IMR-90 (cell line): ENCODE data around the gene ARHGEF17. TPM values are rescaled to one million over a fixed set of nuclear protein-coding genes. Genes with fewer than 3 reads are reported as not detected.

Source experiments
- ATAC-seq: fragments of 200-7000 bp; cut with Tn5 transposase; 2 replicates; pipeline ENCODE4 v1.9.1; 2020; ENCODE audit warnings: low read depth, mild to moderate bottlenecking, moderate library complexity
- BruUV-seq: library from RNA; stranded (reverse); fragments of 400-500 nt; replicated peaks from 2 replicates; lab custom pipeline; 2021; lab: Mats Ljungman, UMichigan
- CTCF ChIA-PET: fragments of 300-600 bp; formaldehyde crosslinking; extraction: SDS; loops from one replicate; lab custom pipeline; 2021; ENCODE audit warnings: antibody characterized with exemption; lab: Yijun Ruan, JAX
- POLR2A ChIA-PET: fragments of 300-600 bp; sonication (Branson Sonifier 250); formaldehyde crosslinking; loops from one replicate; lab custom pipeline; 2022; ENCODE audit warnings: antibody characterized with exemption; ENCODE audit not compliant: unreplicated experiment; lab: Charles Lee
- DNase-seq: peaks from one replicate; pipeline ENCODE4 v3.0.0; 2013
- H2AFZ ChIP-seq: replicated peaks from 2 replicates; pipeline ENCODE3; 2013; ENCODE audit warnings: low read length, mild to moderate bottlenecking; ENCODE audit not compliant: poor library complexity
- H2AK5ac ChIP-seq: 2 replicates; pipeline ENCODE4 v1.6.1; 2013; ENCODE audit warnings: low read depth, low read length, inconsistent platforms
- H2AK9ac ChIP-seq: replicated peaks from 2 replicates; pipeline ENCODE3; 2013; ENCODE audit warnings: mild to moderate bottlenecking, low read depth, low read length, moderate library complexity; ENCODE audit not compliant: poor library complexity
- H2BK120ac ChIP-seq: 2 replicates; pipeline ENCODE4 v1.6.1; 2013; ENCODE audit warnings: low read depth, low read length, inconsistent platforms
- H2BK15ac ChIP-seq: 3 replicates; pipeline ENCODE4 v1.6.1; 2013; ENCODE audit warnings: low read depth, low read length, inconsistent platforms
- H2BK20ac ChIP-seq: 2 replicates; pipeline ENCODE4 v1.6.1; 2013; ENCODE audit warnings: low read depth, mild to moderate bottlenecking, inconsistent platforms, low read length, moderate library complexity
- H2BK5ac ChIP-seq: 2 replicates; pipeline ENCODE4 v1.6.1; 2013; ENCODE audit warnings: mild to moderate bottlenecking, low read depth, low read length, inconsistent platforms; ENCODE audit not compliant: poor library complexity, severe bottlenecking
- H3K14ac ChIP-seq: replicated peaks from 2 replicates; pipeline ENCODE4 v1.6.1; 2013; ENCODE audit warnings: low read depth, low read length, inconsistent platforms
- H3K18ac ChIP-seq: 2 replicates; pipeline ENCODE4 v1.6.1; 2013; ENCODE audit warnings: low read depth, low read length, control low read depth
- H3K23ac ChIP-seq: 2 replicates; pipeline ENCODE4 v1.6.1; 2013; ENCODE audit warnings: low read depth, low read length, inconsistent platforms
- H3K27ac ChIP-seq: 2 replicates; pipeline ENCODE4 v1.5.1; 2013; ENCODE audit warnings: mild to moderate bottlenecking, control low read depth, low read length; ENCODE audit not compliant: insufficient read depth
- H3K27me3 ChIP-seq: 2 replicates; pipeline ENCODE4 v1.6.1; 2013; ENCODE audit warnings: low read length; ENCODE audit not compliant: control insufficient read depth, insufficient read depth
- H3K36me3 ChIP-seq: 2 replicates; pipeline ENCODE4 v1.6.1; 2013; ENCODE audit warnings: low read length, mixed read lengths; ENCODE audit not compliant: control insufficient read depth, insufficient read depth
- H3K4ac ChIP-seq: 2 replicates; pipeline ENCODE4 v1.6.1; 2013; ENCODE audit warnings: low read depth, low read length, inconsistent platforms
- H3K4me1 ChIP-seq: 2 replicates; pipeline ENCODE4 v1.6.1; 2013; ENCODE audit warnings: low read length, mixed read lengths; ENCODE audit not compliant: control insufficient read depth, insufficient read depth
- H3K4me2 ChIP-seq: 2 replicates; pipeline ENCODE4 v1.6.1; 2013; ENCODE audit warnings: low read depth, mild to moderate bottlenecking, control low read depth, low read length, moderate library complexity
- H3K4me3 ChIP-seq: 2 replicates; pipeline ENCODE4 v1.5.1; 2013; ENCODE audit warnings: low read depth, mild to moderate bottlenecking, control low read depth, low read length, moderate library complexity; ENCODE audit not compliant: insufficient read depth
- H3K56ac ChIP-seq: 2 replicates; pipeline ENCODE4 v1.6.1; 2013; ENCODE audit warnings: low read length, inconsistent platforms; ENCODE audit not compliant: insufficient read depth; ENCODE audit errors: extremely low read depth
- H3K79me1 ChIP-seq, 2 experiments: 2 replicates each; pipeline ENCODE4 v1.6.1; 2013; ENCODE audit warnings: low read length in 2 of 2, inconsistent platforms in 1 of 2, low read depth in 1 of 2
- H3K9ac ChIP-seq: 2 replicates; pipeline ENCODE4 v1.6.1; 2013; ENCODE audit warnings: low read depth, low read length, control low read depth
- H3K9me1 ChIP-seq: 2 replicates; pipeline ENCODE4 v1.6.1; 2013; ENCODE audit warnings: low read length, inconsistent platforms; ENCODE audit not compliant: insufficient read depth
- H3K9me3 ChIP-seq: 2 replicates; pipeline ENCODE4 v1.6.1; 2013; ENCODE audit warnings: low read length; ENCODE audit not compliant: control insufficient read depth, insufficient read depth
- H4K20me1 ChIP-seq: 2 replicates; pipeline ENCODE4 v1.6.1; 2013; ENCODE audit warnings: low read length, inconsistent platforms; ENCODE audit not compliant: insufficient read depth
- H4K5ac ChIP-seq: 2 replicates; pipeline ENCODE4 v1.6.1; 2013; ENCODE audit warnings: mild to moderate bottlenecking, low read depth, low read length, control low read depth
- H4K8ac ChIP-seq, 2 experiments: 2 replicates each; pipeline ENCODE4 v1.6.1; 2013; ENCODE audit warnings: low read depth in 2 of 2, low read length in 2 of 2, control low read depth in 1 of 2, inconsistent platforms in 1 of 2
- H4K91ac ChIP-seq: 2 replicates; pipeline ENCODE4 v1.6.1; 2013; ENCODE audit warnings: low read depth, low read length, inconsistent platforms; ENCODE audit not compliant: insufficient read depth
- BHLHE40 ChIP-seq: fragments of 150-350 bp; IDR thresholded peaks from 2 replicates; pipeline ENCODE4 v1.6.1; 2016; ENCODE audit warnings: mild to moderate bottlenecking, low read depth, low read length
- CEBPB ChIP-seq: IDR thresholded peaks from 2 replicates; pipeline ENCODE4 v1.6.1; 2012; ENCODE audit warnings: low read depth, low read length, improper control_type of control experiment
- CTCF ChIP-seq: conservative IDR thresholded peaks from 2 replicates; pipeline ENCODE4 v1.5.1; 2012; ENCODE audit warnings: mild to moderate bottlenecking, low read depth, low read length, improper control_type of control experiment
- ELK1 ChIP-seq: fragments of 150-350 bp; IDR thresholded peaks from 2 replicates; pipeline ENCODE4 v1.6.1; 2016; ENCODE audit warnings: low read depth, mild to moderate bottlenecking, low read length, moderate library complexity, borderline replicate concordance
- MAZ ChIP-seq: IDR thresholded peaks from 2 replicates; pipeline ENCODE4 v1.6.1; 2012; ENCODE audit warnings: low read depth, mild to moderate bottlenecking, low read length, improper control_type of control experiment, moderate library complexity, borderline replicate concordance
- POLR2A ChIP-seq: IDR thresholded peaks from 2 replicates; pipeline ENCODE4 v1.6.1; 2012; ENCODE audit warnings: mild to moderate bottlenecking, low read depth, low read length
- RAD21 ChIP-seq: IDR thresholded peaks from 2 replicates; pipeline ENCODE4 v1.6.1; 2012; ENCODE audit warnings: low read length, improper control_type of control experiment
- RCOR1 ChIP-seq: IDR thresholded peaks from 2 replicates; pipeline ENCODE4 v1.6.1; 2012; ENCODE audit warnings: mild to moderate bottlenecking, low read length, improper control_type of control experiment; ENCODE audit not compliant: insufficient replicate concordance
- RFX5 ChIP-seq: IDR thresholded peaks from 2 replicates; pipeline ENCODE4 v1.8.0; 2012; ENCODE audit warnings: low read depth, mild to moderate bottlenecking, low read length, moderate library complexity
- SMC3 ChIP-seq: fragments of 150-350 bp; IDR thresholded peaks from 2 replicates; pipeline ENCODE4 v1.6.1; 2016; ENCODE audit warnings: low read depth, mild to moderate bottlenecking, antibody characterized with exemption, low read length, moderate library complexity
- USF2 ChIP-seq: fragments of 150-350 bp; IDR thresholded peaks from 2 replicates; pipeline ENCODE4 v1.6.1; 2017; ENCODE audit warnings: mild to moderate bottlenecking, antibody characterized with exemption, low read length, low read depth
- WGBS, 2 experiments: methylation state at CpG; one replicate each; pipeline versions ENCODE4 v1.1.5 to v1.1.7; 2013; ENCODE audit warnings: missing lambda C conversion rate in 2 of 2; ENCODE audit not compliant: insufficient read length in 1 of 2; ENCODE audit errors: extremely low coverage in 2 of 2; 5-methylcytosine and 5-hydroxymethylcytosine counted together
- dilution Hi-C: fragments of 300-500 bp; cut with HindIII; formaldehyde crosslinking; loops from one replicate; pipeline ENCODE4 v1.14.3; 2018; ENCODE audit warnings: low sequenced_read_pairs; ENCODE audit not compliant: unreplicated experiment
- in situ Hi-C: fragments of 300-500 bp; cut with MboI; formaldehyde crosslinking; loops from 3 replicates; pipeline ENCODE4 v1.14.3; 2019; ENCODE audit warnings: low sequenced_read_pairs, inconsistent platforms, mixed read lengths
- intact Hi-C: fragments of 100-400 bp; cut with micrococcal nuclease; formaldehyde crosslinking; loops from 2 replicates; pipeline ENCODE4 v1.10.0; 2022
- polyA plus RNA-seq, 3 experiments: library from polyadenylated mRNA; depleted of rRNA; stranded (reverse); fragments of >200 nt; gene quantifications; 2 replicates each; pipeline ENCODE4 v1.2.3, GENCODE V29; 2012; ENCODE audit warnings: low replicate concordance in 1 of 3
- total RNA-seq: library from RNA; depleted of rRNA; stranded (reverse); fragments of >200 nt; gene quantifications from 2 replicates; pipeline ENCODE4 v1.2.3, GENCODE V29; 2012

The ARHGEF17 gene
- total and polyA plus RNA-seq, 2 of the 4 experiments (the other 2 are of a cell fraction) = 21.7 to 97.7 TPM

GRCh38 chr11:73350908-73351636 lies 43.0 kb downstream of the ARHGEF17 start:
- H3K9me1 ChIP-seq = 0 out of 2 replicates have a peak, but pooled peaks cover 6% of the 10 kb centered on the region
- no peak overlapping the region for H4K91ac ChIP-seq
- no peak overlapping the region for H3K56ac ChIP-seq
- peak overlapping the region; percentile 53; the same call in 1 of the 2 replicates for H2AK5ac ChIP-seq
- ChIA-PET CTCF (interaction anchor here (0.5 to 3.5 kb wide), 33 partner anchors 9 to 1976 kb away, joined by 3 to 25 read pairs (median 4); partner anchors contain the start of gene ARHGEF17), POLR2A (interaction anchor here (0.6 to 1.2 kb wide), 3 partner anchors 38 to 296 kb away, joined by 3 to 4 read pairs (median 3); no protein-coding TSS in a partner anchor)
- dilution Hi-C loops (no loop called here), in situ Hi-C loops (no loop called here), intact Hi-C loops (loop anchor here (1.0 kb wide), 2 partner anchors 42 to 310 kb away; no protein-coding TSS in a partner anchor)
- H3K27ac ChIP-seq = peak overlapping the region; percentile 63; the same call in 1 of the 2 replicates
- ATAC-seq = peak; percentile 94
- no peak overlapping the region for H3K23ac ChIP-seq
- H2BK5ac ChIP-seq = no peak overlapping the region
- H3K79me1 ChIP-seq = peaks cover 36 to 90% of the 10 kb centered on the region in 2 experiments
- peak overlapping the region; percentile 4; the same call in 1 of the 2 replicates for H3K4me2 ChIP-seq
- DNase-seq = peak; percentile 84
- no peaks in the 10 kb centered on the region for H3K27me3 ChIP-seq
- peaks cover 82% of the 10 kb centered on the region for H4K20me1 ChIP-seq
- no TSS peak for BruUV-seq
- no peak overlapping the region for H4K8ac ChIP-seq
- H2AFZ ChIP-seq = peak overlapping the region; percentile 18
- no peak overlapping the region for H2BK20ac ChIP-seq
- H2BK15ac ChIP-seq = no peak overlapping the region
- no peak overlapping the region for H4K5ac ChIP-seq
- H2BK120ac ChIP-seq = no peak overlapping the region
- no peak overlapping the region for H3K4ac ChIP-seq
- H3K36me3 ChIP-seq = peaks cover 45% of the 10 kb centered on the region
- 4% methylated on average over 5 of the region's 16 CpGs; no CpG with 5 or more reads in 1 of the 2 experiments for WGBS, 2 experiments
- no peak overlapping the region for H3K14ac ChIP-seq
- no peak overlapping the region for H3K18ac ChIP-seq
- peak overlapping the region; percentile 2; the same call in 1 of the 2 replicates for H3K9ac ChIP-seq
- peaks cover 8% of the 10 kb centered on the region; the same call in 1 of the 2 replicates for H3K4me1 ChIP-seq
- H3K4me3 ChIP-seq = no peak overlapping the region
- TF ChIP-seq USF2 = no peak
- TF ChIP-seq CTCF = peak; percentile 94
- peak; percentile 74 for TF ChIP-seq RAD21
- TF ChIP-seq RFX5 = no peak
- TF ChIP-seq CEBPB = peak; percentile 94
- TF ChIP-seq POLR2A = no peak
- TF ChIP-seq SMC3 = peak; percentile 79
- 0 out of 2 replicates have a peak, but pooled peaks have one; percentile 16 for TF ChIP-seq MAZ
- no peak for TF ChIP-seq BHLHE40
- no peak for TF ChIP-seq RCOR1
- no peak for TF ChIP-seq ELK1
- H3K9me3 ChIP-seq = no peaks in the 10 kb centered on the region
- no peak overlapping the region for H2AK9ac ChIP-seq
